Measurements from ENCODE around the gene GNAI2. TPM values are rescaled to one million over a fixed set of nuclear protein-coding genes. Genes with fewer than 3 reads are reported as not detected.
A peak's percentile ranks its signal among the peaks of the same experiment; 100 is the strongest.

The GNAI2 gene
- polyA plus RNA-seq, 4 donors = 23.9 to 117 (median 81.9) TPM

GRCh38 chr3:50246517-50246954 is 10.5 kb downstream of the GNAI2 start:
- DNase-seq (peak; percentile 56 to 60), FAIRE-seq (no peak)
- H3K36me3 ChIP-seq (ENCODE audit: control insufficient read depth in 3 of 3, insufficient read depth in 2 of 3, low read depth in 1 of 3, low read length in 3 of 3) = peaks cover 0 to 84% (median 0%) of the 10 kb centered on the region in 3 donors
- WGBS, 3 donors = 24 to 35% (median 25%) methylated on average over 10 of the region's 10 CpGs
- no peaks in the 10 kb centered on the region for H3K9me3 ChIP-seq (ENCODE audit: control insufficient read depth in 2 of 2, insufficient read depth in 1 of 2, low read depth in 1 of 2, low read length in 1 of 2)
- no peaks in the 10 kb centered on the region for H3K27me3 ChIP-seq (ENCODE audit: control insufficient read depth in 3 of 3, insufficient read depth in 3 of 3, low read length in 3 of 3)
- peaks cover 3 to 38% (median 23%) of the 10 kb centered on the region in 3 donors for H3K4me1 ChIP-seq (ENCODE audit: control insufficient read depth in 3 of 3, insufficient read depth in 2 of 3, low read depth in 1 of 3, low read length in 2 of 3)
- H3K27ac ChIP-seq (ENCODE audit: low read depth in 1 of 3, low read length in 2 of 3) = peak overlapping the region; percentile 55 to 80 (median 78)
- H3K4me3 ChIP-seq (ENCODE audit: low read depth in 1 of 3, low read length in 3 of 3) = peak overlapping the region in 1 of 3 donors; percentile 68

GRCh38 chr3:50248387-50248786 is 12.4 kb downstream of the GNAI2 start:
- no peak for FAIRE-seq
- Histone ChIP-seq H3K27me3 (ENCODE audit: control insufficient read depth in 3 of 3, insufficient read depth in 3 of 3, low read length in 3 of 3) (no peaks in the 10 kb centered on the region), H3K27ac (ENCODE audit: low read depth in 1 of 3, low read length in 2 of 3) (peak overlapping the region; percentile 16 to 70 (median 25)), H3K9me3 (ENCODE audit: control insufficient read depth in 2 of 2, insufficient read depth in 1 of 2, low read depth in 1 of 2, low read length in 1 of 2) (no peaks in the 10 kb centered on the region), H3K4me1 (ENCODE audit: control insufficient read depth in 3 of 3, insufficient read depth in 2 of 3, low read depth in 1 of 3, low read length in 2 of 3) (peaks cover 5 to 26% (median 8%) of the 10 kb centered on the region in 3 donors), H3K36me3 (ENCODE audit: control insufficient read depth in 3 of 3, insufficient read depth in 2 of 3, low read depth in 1 of 3, low read length in 3 of 3) (peaks cover 0 to 85% (median 4%) of the 10 kb centered on the region in 3 donors), H3K4me3 (ENCODE audit: low read depth in 1 of 3, low read length in 3 of 3) (no peak overlapping the region)
- WGBS, 3 donors = 8 to 37% (median 16%) methylated on average over 3 of the region's 3 CpGs
- DNase-seq = peak; percentile 39 to 85

- Histone ChIP-seq H3K4me1 (ENCODE audit: control insufficient read depth in 3 of 3, insufficient read depth in 2 of 3, low read depth in 1 of 3, low read length in 2 of 3) (peaks cover 5 to 26% (median 7%) of the 10 kb centered on the region in 3 donors), H3K36me3 (ENCODE audit: control insufficient read depth in 3 of 3, insufficient read depth in 2 of 3, low read depth in 1 of 3, low read length in 3 of 3) (peaks cover 0 to 86% (median 4%) of the 10 kb centered on the region in 3 donors), H3K27me3 (ENCODE audit: control insufficient read depth in 3 of 3, insufficient read depth in 3 of 3, low read length in 3 of 3) (no peaks in the 10 kb centered on the region), H3K9me3 (ENCODE audit: control insufficient read depth in 2 of 2, insufficient read depth in 1 of 2, low read depth in 1 of 2, low read length in 1 of 2) (no peaks in the 10 kb centered on the region), H3K4me3 (ENCODE audit: low read depth in 1 of 3, low read length in 3 of 3) (no peak overlapping the region), H3K27ac (ENCODE audit: low read depth in 1 of 3, low read length in 2 of 3) (peak overlapping the region in 1 of 3 donors; percentile 70)
- 94 to 99% (median 94%) methylated on average over 5 of the region's 5 CpGs for WGBS, 3 donors
- FAIRE-seq = no peak
- DNase-seq = no peak
Observed at GRCh38 chr3:50249457-50249856, 13.5 kb downstream of the GNAI2 start.

- Histone ChIP-seq H3K36me3 (ENCODE audit: control insufficient read depth in 3 of 3, insufficient read depth in 2 of 3, low read depth in 1 of 3, low read length in 3 of 3) (peaks cover 0 to 90% (median 4%) of the 10 kb centered on the region in 3 donors), H3K9me3 (ENCODE audit: control insufficient read depth in 2 of 2, insufficient read depth in 1 of 2, low read depth in 1 of 2, low read length in 1 of 2) (no peaks in the 10 kb centered on the region), H3K4me1 (ENCODE audit: control insufficient read depth in 3 of 3, insufficient read depth in 2 of 3, low read depth in 1 of 3, low read length in 2 of 3) (peaks cover 5 to 22% (median 6%) of the 10 kb centered on the region in 3 donors), H3K27ac (ENCODE audit: low read depth in 1 of 3, low read length in 2 of 3) (no peak overlapping the region), H3K27me3 (ENCODE audit: control insufficient read depth in 3 of 3, insufficient read depth in 3 of 3, low read length in 3 of 3) (no peaks in the 10 kb centered on the region), H3K4me3 (ENCODE audit: low read depth in 1 of 3, low read length in 3 of 3) (no peak overlapping the region)
- DNase-seq = no peak
- WGBS, 3 donors = 92 to 98% (median 96%) methylated on average over 4 of the region's 4 CpGs
- no peak for FAIRE-seq
Observed at GRCh38 chr3:50250514-50250913, 14.5 kb downstream of the GNAI2 start.

GRCh38 chr3:50251220-50251619 is 15.2 kb downstream of the GNAI2 start:
- Histone ChIP-seq H3K4me1 (ENCODE audit: control insufficient read depth in 3 of 3, insufficient read depth in 2 of 3, low read depth in 1 of 3, low read length in 2 of 3) (peaks cover 3 to 15% (median 3%) of the 10 kb centered on the region in 3 donors), H3K9me3 (ENCODE audit: control insufficient read depth in 2 of 2, insufficient read depth in 1 of 2, low read depth in 1 of 2, low read length in 1 of 2) (no peaks in the 10 kb centered on the region), H3K4me3 (ENCODE audit: low read depth in 1 of 3, low read length in 3 of 3) (no peak overlapping the region), H3K27me3 (ENCODE audit: control insufficient read depth in 3 of 3, insufficient read depth in 3 of 3, low read length in 3 of 3) (no peaks in the 10 kb centered on the region), H3K27ac (ENCODE audit: low read depth in 1 of 3, low read length in 2 of 3) (peak overlapping the region in 2 of 3 donors; percentile 46 to 61), H3K36me3 (ENCODE audit: control insufficient read depth in 3 of 3, insufficient read depth in 2 of 3, low read depth in 1 of 3, low read length in 3 of 3) (peaks cover under 1 to 97% (median 4%) of the 10 kb centered on the region in 3 donors)
- WGBS, 3 donors = 23 to 65% (median 38%) methylated on average over 8 of the region's 8 CpGs
- peak in 1 of 2 donors; percentile 92 for DNase-seq
- no peak for FAIRE-seq

GRCh38 chr3:50254577-50255250 is 18.7 kb downstream of the GNAI2 start:
- H3K4me1 ChIP-seq (ENCODE audit: control insufficient read depth in 3 of 3, insufficient read depth in 2 of 3, low read depth in 1 of 3, low read length in 2 of 3) = peaks cover 0 to 10% (median 4%) of the 10 kb centered on the region in 3 donors
- peak overlapping the region in 1 of 3 donors; percentile 75 for H3K27ac ChIP-seq (ENCODE audit: low read depth in 1 of 3, low read length in 2 of 3)
- no peak overlapping the region for H3K4me3 ChIP-seq (ENCODE audit: low read depth in 1 of 3, low read length in 3 of 3)
- H3K36me3 ChIP-seq (ENCODE audit: control insufficient read depth in 3 of 3, insufficient read depth in 2 of 3, low read depth in 1 of 3, low read length in 3 of 3) = peaks cover 8 to 98% (median 10%) of the 10 kb centered on the region in 3 donors
- peaks cover 0 to 14% of the 10 kb centered on the region in 2 donors for H3K9me3 ChIP-seq (ENCODE audit: control insufficient read depth in 2 of 2, insufficient read depth in 1 of 2, low read depth in 1 of 2, low read length in 1 of 2)
- FAIRE-seq (no peak), DNase-seq (no peak)
- no peaks in the 10 kb centered on the region for H3K27me3 ChIP-seq (ENCODE audit: control insufficient read depth in 3 of 3, insufficient read depth in 3 of 3, low read length in 3 of 3)
- WGBS, 3 donors = 74 to 87% (median 77%) methylated on average over 8 of the region's 8 CpGs

GRCh38 chr3:50255251-50255615 is 19.2 kb downstream of the GNAI2 start:
- Histone ChIP-seq H3K27ac (ENCODE audit: low read depth in 1 of 3, low read length in 2 of 3) (peak overlapping the region in 1 of 3 donors; percentile 69), H3K4me3 (ENCODE audit: low read depth in 1 of 3, low read length in 3 of 3) (no peak overlapping the region), H3K4me1 (ENCODE audit: control insufficient read depth in 3 of 3, insufficient read depth in 2 of 3, low read depth in 1 of 3, low read length in 2 of 3) (peaks cover 0 to 12% (median 5%) of the 10 kb centered on the region in 3 donors), H3K9me3 (ENCODE audit: control insufficient read depth in 2 of 2, insufficient read depth in 1 of 2, low read depth in 1 of 2, low read length in 1 of 2) (peaks cover 0 to 14% of the 10 kb centered on the region in 2 donors), H3K27me3 (ENCODE audit: control insufficient read depth in 3 of 3, insufficient read depth in 3 of 3, low read length in 3 of 3) (no peaks in the 10 kb centered on the region), H3K36me3 (ENCODE audit: control insufficient read depth in 3 of 3, insufficient read depth in 2 of 3, low read depth in 1 of 3, low read length in 3 of 3) (peaks cover 8 to 94% (median 10%) of the 10 kb centered on the region in 3 donors)
- whole genome bisulfite sequencing, 3 donors = 79 to 88% (median 84%) methylated on average over 9 of the region's 9 CpGs
- FAIRE-seq = no peak
- no peak for DNase-seq

- no peaks in the 10 kb centered on the region for H3K27me3 ChIP-seq (ENCODE audit: control insufficient read depth in 3 of 3, insufficient read depth in 3 of 3, low read length in 3 of 3)
- H3K4me3 ChIP-seq (ENCODE audit: low read depth in 1 of 3, low read length in 3 of 3) = no peak overlapping the region
- no peak overlapping the region for H3K27ac ChIP-seq (ENCODE audit: low read depth in 1 of 3, low read length in 2 of 3)
- peak in 1 of 2 donors; percentile 61 for DNase-seq
- peaks cover 0 to 26% (median 4%) of the 10 kb centered on the region in 3 donors for H3K4me1 ChIP-seq (ENCODE audit: control insufficient read depth in 3 of 3, insufficient read depth in 2 of 3, low read depth in 1 of 3, low read length in 2 of 3)
- peaks cover 0 to 14% of the 10 kb centered on the region in 2 donors for H3K9me3 ChIP-seq (ENCODE audit: control insufficient read depth in 2 of 2, insufficient read depth in 1 of 2, low read depth in 1 of 2, low read length in 1 of 2)
- H3K36me3 ChIP-seq (ENCODE audit: control insufficient read depth in 3 of 3, insufficient read depth in 2 of 3, low read depth in 1 of 3, low read length in 3 of 3) = peaks cover 8 to 85% (median 10%) of the 10 kb centered on the region in 3 donors
- WGBS, 3 donors = 90 to 93% (median 90%) methylated on average over 20 of the region's 20 CpGs
- no peak for FAIRE-seq
Observed at GRCh38 chr3:50256978-50257890, 21.2 kb downstream of the GNAI2 start.

Data from small intestine (tissue), 7 donors.